ENCODE measurements around the gene SPTB. TPM values are rescaled to one million over a fixed set of nuclear protein-coding genes. Genes with fewer than 3 reads are reported as not detected.

Gene SPTB
- total and polyA plus RNA-seq, 9 of the 15 experiments (the other 6 are each of a cell fraction or from before 2014, with no cell fraction given) = 0.21 to 45.9 (median 11.7) TPM

DNA sequence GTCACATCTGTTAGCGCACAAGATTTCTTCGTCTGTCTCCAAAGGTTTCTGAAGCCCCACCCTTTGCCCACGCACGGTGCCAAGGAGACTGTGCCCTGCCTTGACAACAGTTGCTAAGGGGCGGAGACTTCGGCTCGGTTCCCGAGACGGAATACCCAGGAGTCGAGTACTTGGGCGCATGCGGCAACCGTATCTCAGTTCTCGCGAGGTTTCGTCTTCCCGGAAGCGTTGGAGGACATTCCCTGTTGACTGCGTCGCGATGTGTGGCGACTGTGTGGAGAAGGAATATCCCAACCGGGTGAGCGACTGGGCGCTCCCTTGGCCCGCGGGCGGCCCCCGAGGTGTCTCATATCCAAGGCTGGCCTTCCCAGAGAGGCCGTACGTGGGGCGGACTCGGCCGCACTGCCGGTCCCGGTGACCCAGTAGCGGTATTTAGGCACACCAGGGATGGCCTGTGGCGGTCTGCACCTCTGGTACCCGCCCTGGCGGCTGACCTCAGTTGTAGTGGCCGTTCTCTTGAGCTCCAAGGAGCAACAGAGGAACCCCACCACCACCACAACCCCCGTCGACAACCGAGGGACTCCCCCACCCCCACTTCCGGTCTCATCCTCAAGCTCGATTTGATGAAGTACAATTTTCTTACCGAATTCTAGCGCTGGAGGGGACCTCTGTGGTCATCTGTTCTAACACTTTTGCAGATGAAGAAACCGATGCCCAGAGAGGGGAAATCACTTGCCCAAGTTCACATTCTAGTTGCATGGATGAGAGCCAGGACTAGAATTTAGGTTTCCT lies 34.7 kb upstream of the SPTB start, which contains the start of gene CHURC1 (continued):
- TF ChIP-seq, protein P1, sequence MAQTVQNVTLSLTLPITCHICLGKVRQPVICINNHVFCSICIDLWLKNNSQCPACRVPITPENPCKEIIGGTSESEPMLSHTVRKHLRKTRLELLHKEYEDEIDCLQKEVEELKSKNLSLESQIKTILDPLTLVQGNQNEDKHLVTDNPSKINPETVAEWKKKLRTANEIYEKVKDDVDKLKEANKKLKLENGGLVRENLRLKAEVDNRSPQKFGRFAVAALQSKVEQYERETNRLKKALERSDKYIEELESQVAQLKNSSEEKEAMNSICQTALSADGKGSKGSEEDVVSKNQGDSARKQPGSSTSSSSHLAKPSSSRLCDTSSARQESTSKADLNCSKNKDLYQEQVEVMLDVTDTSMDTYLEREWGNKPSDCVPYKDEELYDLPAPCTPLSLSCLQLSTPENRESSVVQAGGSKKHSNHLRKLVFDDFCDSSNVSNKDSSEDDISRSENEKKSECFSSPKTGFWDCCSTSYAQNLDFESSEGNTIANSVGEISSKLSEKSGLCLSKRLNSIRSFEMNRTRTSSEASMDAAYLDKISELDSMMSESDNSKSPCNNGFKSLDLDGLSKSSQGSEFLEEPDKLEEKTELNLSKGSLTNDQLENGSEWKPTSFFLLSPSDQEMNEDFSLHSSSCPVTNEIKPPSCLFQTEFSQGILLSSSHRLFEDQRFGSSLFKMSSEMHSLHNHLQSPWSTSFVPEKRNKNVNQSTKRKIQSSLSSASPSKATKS (CRISPR knock-in tag; IDR thresholded peaks at IDR 0.05) = no peak
- TF ChIP-seq NCOA6 (IDR thresholded peaks at IDR 0.05) (no peak), ETV5 (CRISPR knock-in tag; IDR thresholded peaks at IDR 0.05; ENCODE audit: low read depth) (no peak; the same call in 1 of the 2 replicates), ZNF121 (CRISPR knock-in tag; conservative IDR thresholded peaks at IDR 0.05) (no peak), PTRF (tag; IDR thresholded peaks at IDR 0.05) (no peak), ZC3H11A (IDR thresholded peaks at IDR 0.05; ENCODE audit: low read depth, low read length) (no peak), FOXA1 (IDR thresholded peaks at IDR 0.05; ENCODE audit: borderline replicate concordance) (no peak), ZNF124 (CRISPR knock-in tag; IDR thresholded peaks at IDR 0.05) (no peak), ZNF354B (CRISPR knock-in tag; IDR thresholded peaks at IDR 0.05) (no peak), TBL1XR1 (IDR thresholded peaks at IDR 0.05; ENCODE audit: low read length in 2 of 2) (no peak), ZNF224 (CRISPR knock-in tag; IDR thresholded peaks at IDR 0.05) (no peak), IRF2 (CRISPR knock-in tag; IDR thresholded peaks at IDR 0.05) (no peak), NEUROD1 (IDR thresholded peaks at IDR 0.05; ENCODE audit: borderline replicate concordance, low read depth, low read length, partially characterized antibody) (peak; percentile 31), ZNF23 (CRISPR knock-in tag; IDR thresholded peaks at IDR 0.05) (no peak), ZNF436 (CRISPR knock-in tag; IDR thresholded peaks at IDR 0.05) (no peak), DPF2 (IDR thresholded peaks at IDR 0.05) (no peak), SIX5 (IDR thresholded peaks at IDR 0.05; ENCODE audit: borderline replicate concordance in 1 of 2, insufficient read depth in 1 of 2, low read depth in 1 of 2, low read length in 2 of 2) (no peak)
- TF ChIP-seq, protein P2, sequence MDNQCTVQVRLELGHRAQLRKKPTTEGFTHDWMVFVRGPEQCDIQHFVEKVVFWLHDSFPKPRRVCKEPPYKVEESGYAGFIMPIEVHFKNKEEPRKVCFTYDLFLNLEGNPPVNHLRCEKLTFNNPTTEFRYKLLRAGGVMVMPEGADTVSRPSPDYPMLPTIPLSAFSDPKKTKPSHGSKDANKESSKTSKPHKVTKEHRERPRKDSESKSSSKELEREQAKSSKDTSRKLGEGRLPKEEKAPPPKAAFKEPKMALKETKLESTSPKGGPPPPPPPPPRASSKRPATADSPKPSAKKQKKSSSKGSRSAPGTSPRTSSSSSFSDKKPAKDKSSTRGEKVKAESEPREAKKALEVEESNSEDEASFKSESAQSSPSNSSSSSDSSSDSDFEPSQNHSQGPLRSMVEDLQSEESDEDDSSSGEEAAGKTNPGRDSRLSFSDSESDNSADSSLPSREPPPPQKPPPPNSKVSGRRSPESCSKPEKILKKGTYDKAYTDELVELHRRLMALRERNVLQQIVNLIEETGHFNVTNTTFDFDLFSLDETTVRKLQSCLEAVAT (IDR thresholded peaks at IDR 0.05) = no peak
- TF ChIP-seq, protein P3, sequence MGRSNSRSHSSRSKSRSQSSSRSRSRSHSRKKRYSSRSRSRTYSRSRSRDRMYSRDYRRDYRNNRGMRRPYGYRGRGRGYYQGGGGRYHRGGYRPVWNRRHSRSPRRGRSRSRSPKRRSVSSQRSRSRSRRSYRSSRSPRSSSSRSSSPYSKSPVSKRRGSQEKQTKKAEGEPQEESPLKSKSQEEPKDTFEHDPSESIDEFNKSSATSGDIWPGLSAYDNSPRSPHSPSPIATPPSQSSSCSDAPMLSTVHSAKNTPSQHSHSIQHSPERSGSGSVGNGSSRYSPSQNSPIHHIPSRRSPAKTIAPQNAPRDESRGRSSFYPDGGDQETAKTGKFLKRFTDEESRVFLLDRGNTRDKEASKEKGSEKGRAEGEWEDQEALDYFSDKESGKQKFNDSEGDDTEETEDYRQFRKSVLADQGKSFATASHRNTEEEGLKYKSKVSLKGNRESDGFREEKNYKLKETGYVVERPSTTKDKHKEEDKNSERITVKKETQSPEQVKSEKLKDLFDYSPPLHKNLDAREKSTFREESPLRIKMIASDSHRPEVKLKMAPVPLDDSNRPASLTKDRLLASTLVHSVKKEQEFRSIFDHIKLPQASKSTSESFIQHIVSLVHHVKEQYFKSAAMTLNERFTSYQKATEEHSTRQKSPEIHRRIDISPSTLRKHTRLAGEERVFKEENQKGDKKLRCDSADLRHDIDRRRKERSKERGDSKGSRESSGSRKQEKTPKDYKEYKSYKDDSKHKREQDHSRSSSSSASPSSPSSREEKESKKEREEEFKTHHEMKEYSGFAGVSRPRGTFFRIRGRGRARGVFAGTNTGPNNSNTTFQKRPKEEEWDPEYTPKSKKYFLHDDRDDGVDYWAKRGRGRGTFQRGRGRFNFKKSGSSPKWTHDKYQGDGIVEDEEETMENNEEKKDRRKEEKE (IDR thresholded peaks at IDR 0.05; ENCODE audit: borderline replicate concordance in 1 of 2, control insufficient read depth in 1 of 2, low read depth in 2 of 2, low read length in 1 of 2) = no peak
- TF ChIP-seq, protein P4, sequence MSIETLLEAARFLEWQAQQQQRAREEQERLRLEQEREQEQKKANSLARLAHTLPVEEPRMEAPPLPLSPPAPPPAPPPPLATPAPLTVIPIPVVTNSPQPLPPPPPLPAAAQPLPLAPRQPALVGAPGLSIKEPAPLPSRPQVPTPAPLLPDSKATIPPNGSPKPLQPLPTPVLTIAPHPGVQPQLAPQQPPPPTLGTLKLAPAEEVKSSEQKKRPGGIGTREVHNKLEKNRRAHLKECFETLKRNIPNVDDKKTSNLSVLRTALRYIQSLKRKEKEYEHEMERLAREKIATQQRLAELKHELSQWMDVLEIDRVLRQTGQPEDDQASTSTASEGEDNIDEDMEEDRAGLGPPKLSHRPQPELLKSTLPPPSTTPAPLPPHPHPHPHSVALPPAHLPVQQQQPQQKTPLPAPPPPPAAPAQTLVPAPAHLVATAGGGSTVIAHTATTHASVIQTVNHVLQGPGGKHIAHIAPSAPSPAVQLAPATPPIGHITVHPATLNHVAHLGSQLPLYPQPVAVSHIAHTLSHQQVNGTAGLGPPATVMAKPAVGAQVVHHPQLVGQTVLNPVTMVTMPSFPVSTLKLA (conservative IDR thresholded peaks at IDR 0.05) = peak; percentile 30 to 52; a peak in 1 of 4 replicates

Data from K562 (cell line).